GM18873 (cell line): Measurements from ENCODE around the gene BDH1.
"Not testable (repeated sequence)": the region's sequence is repeated elsewhere in the genome, so short reads cannot be mapped to it uniquely, and the experiment has no call there.

ENCODE experiments used
- ATAC-seq: cut with Tn5 transposase; IDR thresholded peaks from one replicate; pipeline ENCODE4 v1.9.1; 2021; ENCODE audit warnings: mild to moderate bottlenecking, moderate library complexity, moderate number of reproducible peaks; ENCODE audit not compliant: unreplicated experiment, low FRiP score

BDH1 gene

DNA sequence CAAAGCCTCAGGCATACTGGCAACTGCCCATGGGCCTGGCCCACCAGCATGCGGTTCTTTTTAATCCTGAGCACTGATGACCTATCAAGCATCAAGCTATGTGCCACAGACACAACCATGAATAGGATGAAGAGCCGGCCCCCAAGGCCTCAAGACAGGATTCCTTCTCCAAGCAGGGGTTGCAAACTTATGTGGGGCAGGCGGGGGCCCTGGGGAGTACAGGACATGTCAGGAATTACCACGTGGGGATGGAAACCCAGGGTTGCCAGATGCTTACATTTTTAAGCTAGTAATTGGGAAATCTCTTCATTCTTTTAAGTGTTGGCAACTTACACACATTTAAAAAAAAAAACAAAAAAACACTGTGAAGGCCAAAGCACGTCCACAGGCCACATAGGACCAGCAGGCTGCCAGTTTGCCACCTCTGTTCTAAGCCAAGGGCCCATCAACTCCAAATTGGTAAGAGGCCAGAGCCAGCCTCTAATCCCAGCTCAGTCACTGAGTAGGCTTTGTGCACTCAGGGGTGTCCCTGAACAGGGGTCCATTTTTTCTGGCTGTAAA lies 32.8 kb downstream of the BDH1 start:
- ATAC-seq: no peak

DNA sequence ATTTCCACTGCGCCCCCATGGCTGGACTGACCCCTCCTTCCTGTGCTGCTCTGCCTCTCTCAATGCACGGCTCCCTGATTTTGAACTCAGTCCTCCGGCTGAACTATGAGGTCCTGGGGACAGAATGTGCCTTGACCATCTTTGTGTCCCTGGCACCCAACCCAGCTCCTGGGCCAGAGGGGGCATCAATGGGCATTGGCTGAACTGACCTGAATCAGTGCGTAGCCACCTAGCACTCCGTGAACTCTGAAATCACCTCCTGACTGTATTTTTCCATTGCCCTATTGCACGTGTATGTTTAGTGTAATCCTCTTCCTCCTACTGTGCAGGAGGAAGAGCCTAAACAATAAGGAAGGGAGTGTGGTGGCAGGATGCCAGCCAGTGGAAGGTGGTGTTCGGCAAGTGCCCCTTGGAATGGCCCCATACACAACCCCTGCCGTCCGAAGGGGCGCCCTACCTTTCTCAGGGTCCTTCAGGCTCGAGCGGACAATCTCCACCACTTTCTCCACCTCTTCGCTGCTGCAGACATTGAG lies 33.5 kb downstream of the BDH1 start:
- ATAC-seq: no peak

DNA sequence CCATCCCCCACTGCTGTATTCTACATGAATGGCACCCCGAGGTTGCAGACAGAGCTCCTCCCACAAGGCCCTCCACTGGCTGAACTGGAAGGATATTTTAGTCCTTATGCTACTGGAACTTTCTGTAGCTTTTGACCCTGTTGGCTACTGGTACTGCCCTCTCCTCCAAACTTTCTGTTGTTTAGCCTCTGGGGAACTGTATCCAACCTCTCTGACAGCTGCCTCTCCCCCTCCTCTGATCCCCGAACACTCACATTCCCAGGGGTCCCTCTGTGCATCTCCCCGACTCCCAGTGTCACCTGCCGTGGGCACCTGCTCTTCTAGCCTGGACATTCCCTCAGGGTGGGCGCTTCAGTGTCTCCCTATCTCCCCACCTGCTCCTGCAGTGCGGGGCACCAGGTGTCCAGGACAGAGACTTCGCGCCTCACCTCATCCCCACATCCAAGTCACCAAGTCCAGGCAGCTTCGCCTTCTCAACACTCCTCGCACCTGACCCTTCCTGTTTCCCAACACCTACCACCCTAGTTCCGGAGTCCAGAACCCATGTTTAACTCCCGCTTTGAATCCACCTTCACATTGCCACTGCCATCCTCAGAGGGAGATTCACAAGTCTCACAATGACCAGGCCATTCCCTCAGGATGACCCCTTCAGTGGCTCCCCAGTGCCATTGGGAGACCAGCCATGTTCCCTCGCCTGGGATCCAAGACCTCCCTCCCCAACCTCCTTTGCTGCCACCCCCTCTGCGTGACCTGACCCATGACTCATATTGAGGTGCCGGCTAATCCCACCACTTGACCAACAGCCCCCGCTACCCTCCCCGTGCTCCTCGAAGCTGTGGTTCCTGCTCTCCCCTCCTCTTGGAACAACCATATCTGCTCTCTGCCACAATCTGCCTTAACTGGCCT lies 34.2 kb downstream of the BDH1 start:
- ATAC-seq: no peak

DNA sequence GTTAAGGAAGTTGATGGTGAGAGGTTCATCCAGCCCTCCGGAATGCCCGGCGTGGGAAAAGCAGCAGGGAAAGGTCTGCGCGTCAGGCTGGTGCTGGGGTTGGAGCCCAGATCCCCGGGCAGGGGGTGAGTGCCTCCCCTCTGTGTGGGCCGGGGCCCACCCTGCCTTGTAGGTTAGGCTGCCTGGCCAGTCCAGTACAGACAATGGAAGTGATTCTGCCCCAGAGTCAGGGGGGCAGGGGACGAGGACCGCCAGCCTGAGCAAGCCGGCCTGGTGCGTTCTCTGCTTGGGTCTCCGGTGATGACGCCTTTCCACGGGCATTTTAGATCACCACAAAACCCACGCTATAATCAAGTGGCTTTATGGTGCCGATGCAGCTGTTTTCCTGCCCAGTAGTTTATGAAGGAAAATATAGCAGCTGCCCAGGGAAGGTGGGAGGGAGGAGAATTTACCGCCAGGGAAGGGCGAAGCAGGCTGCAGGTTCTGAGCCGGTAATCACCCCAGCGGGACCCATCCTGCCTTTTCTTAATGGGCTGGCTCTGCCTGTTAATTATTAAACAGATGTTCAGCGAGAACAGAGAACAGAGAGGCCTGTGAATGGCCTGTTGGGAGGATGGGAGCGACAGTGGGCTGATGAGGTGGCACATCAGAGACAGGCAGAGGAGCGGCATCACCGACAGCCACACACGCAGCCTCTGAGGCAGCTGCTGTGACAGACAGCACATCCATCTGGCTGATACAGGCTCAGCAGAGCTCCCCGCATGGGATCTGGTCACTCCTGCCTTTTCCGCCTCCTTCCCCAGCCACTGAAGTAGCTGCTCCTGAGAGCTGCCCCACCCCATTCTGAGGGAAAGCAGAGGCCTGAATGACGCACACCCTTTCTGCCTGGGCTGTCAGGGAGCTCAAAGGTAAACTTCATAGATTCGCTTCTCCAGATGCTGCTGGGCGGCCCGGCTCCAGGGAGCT lies 35.2 kb downstream of the BDH1 start:
- no peak for ATAC-seq

DNA sequence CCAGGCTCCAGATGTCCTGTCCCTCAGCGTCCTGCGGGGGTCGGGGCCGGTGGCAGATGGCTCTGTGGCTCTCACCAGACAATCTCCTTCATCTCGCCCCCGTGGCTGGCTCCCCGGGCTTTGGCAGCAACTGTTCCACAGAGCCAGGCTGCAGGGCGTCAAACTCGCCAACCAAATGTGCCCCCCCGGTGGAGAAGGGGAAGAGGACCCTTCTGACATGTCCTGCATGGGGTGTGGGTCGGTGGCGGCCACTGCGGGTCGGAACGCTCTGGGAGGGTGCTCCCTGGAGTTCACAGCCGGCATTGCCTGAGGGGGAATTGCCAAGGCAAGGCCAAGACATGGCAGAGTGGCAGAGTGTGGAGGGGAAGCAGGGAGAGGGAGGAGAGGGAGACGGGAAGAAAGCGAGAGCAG lies 36.0 kb downstream of the BDH1 start:
- no peak for ATAC-seq

DNA sequence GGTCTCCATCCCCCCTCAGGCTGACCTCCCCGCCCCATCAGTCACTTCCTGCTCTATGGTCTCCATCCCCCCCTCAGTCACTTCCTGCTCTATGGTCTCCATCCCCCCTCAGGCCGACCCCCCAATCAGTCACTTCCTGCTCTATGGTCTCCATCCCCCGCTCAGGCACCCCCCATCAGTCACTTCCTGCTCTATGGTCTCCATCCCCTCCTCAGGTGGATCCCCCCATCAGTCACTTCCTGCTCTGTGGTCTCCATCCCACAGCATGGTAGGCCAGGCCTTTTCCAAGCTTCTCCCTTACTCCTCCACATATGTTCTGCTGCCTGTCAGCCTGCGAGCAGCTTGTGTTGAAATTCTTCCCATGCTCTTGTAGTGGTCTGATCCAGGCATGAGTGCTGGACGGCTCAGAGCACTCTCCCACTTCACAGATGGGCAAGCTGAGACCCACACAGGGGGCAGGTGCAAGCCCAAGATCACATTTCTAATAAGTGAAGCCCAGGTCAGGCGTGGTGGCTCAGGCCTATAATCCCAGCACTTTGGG lies 36.8 kb downstream of the BDH1 start:
- no peak for ATAC-seq

DNA sequence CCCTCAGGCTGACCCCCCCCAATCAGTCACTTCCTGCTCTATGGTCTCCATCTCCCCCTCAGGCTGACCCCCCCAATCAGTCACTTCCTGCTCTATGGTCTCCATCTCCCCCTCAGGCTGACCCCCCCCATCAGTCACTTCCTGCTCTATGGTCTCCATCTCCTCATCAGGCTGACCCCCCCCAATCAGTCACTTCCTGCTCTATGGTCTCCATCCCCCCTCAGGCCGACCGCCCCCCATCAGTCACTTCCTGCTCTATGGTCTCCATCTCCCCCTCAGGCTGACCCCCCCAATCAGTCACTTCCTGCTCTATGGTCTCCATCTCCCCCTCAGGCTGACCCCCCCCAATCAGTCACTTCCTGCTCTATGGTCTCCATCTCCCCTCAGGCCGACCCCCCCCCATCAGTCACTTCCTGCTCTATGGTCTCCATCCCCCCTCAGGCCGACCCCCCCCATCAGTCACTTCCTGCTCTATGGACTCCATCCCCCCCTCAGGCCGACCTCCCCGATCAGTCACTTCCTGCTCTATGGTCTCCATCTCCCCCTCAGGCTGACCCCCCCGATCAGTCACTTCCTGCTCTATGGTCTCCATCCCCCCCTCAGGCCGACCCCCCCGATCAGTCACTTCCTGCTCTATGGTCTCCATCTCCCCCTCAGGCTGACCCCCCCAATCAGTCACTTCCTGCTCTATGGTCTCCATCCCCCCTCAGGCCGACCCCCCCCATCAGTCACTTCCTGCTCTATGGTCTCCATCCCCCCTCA lies 37.7 kb downstream of the BDH1 start:
- not testable (repeated sequence) for ATAC-seq

DNA sequence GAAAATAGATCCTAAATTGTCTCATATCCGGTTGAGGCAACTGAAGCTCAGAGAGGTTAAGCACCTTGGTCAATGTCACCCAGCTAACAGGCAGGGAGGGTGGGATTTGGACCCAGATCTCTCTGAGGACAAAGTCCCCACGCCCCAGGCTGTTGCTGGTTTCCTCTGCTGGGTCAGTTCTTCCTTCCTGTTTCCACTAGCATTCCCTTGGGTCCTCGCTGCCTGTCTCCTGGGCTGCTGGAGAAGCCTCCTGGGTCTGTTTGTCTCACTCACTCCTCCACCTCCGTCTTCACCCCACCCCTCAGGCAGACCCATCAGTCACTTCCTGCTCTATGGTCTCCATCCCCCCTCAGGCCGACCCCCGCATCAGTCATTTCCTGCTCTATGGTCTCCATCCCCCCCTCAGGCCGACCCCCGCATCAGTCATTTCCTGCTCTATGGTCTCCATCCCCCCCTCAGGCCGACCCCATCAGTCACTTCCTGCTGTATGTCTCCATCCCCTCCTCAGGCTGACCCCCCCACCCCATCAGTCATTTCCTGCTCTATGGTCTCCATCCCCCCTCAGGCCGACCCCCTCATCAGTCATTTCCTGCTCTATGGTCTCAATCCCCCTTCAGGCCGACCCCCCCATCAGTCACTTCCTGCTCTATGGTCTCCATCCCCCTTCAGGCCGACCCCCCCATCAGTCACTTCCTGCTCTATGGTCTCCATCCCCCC lies 38.7 kb downstream of the BDH1 start:
- ATAC-seq: not testable (repeated sequence)

DNA sequence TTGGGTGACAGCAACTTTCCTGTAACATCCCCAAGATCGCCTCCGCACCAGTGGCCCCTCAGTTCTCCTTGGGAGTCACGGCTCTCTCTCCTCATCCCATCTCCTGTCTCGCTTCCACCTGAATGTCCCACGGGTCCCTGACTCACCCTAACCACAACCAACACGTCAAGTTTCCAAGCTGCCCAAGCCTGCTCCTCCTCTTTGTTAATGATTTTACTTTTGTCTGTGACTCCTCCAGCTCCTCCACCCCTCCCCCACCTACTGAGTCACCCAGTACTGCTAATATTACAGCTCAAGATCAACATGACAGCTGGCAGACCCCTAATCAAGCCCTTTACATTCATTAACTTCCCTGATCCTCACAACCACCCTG lies 39.3 kb downstream of the BDH1 start:
- ATAC-seq: no peak

DNA sequence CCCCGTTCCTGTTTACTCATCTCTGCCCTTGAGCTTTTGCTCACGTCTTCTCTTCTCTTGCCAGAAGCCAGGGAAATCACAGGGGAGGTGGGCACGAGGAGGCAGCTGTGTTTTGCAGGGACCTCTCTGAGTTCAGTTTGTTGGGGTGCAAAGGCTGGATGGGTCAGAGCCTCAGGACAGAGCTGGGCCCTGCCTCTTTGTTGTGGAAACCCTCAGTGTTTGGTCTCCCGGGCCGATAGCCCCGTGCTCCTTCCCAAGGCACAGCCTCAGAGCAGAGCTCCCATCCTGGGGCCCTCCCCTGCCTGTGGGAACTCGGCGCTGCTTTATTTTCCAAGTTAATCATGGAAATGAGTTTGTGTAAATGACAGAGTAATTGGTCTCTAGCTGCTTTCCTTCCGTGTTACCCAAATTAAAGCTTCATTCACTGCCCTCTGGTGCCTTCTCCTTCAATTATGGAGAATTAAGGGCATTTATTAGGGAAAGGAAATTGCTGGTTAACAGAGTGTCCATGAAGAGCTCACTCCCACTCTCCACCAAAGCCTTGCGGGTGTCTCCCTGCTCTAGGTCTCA lies 40.9 kb downstream of the BDH1 start:
- no peak for ATAC-seq

DNA sequence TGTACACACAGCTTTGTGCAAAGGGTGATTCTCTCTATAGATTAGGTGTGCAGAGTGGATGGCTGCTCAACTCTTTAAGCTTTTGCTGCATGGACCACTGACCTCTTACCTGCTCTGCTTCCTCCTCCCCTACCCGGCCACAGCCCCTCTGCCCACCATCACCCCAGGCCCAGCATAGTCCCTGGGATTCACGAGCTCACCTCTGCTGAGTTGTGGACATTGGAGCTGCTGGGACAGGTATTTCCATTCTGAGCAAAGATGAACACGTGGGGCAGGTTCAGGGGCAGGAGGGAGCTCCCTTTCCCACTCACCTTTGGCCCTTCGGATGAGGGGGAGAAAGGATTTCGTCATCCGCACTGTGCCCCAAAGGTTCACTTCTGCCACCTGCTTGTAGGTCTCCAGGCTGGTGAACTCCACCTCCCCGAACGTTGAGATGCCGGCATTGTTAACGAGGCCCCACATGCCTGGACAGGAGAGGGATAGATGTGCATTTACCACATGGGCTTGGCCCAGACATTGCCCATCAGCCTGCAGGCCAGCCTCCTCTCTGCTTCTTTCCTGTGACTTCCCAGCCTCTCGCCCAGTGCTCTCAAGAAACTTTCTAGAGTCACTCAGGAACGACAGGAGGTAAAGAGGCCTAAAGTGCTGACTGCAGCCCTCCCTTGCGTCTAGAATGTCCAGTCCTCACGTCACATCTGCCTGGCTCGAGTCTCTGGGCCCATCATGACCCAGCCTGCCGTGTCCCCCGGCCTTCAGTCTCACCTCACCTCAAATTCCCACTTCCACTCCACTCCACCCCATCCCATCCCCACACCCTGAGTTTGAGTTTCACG lies 41.6 kb downstream of the BDH1 start:
- ATAC-seq: no peak

DNA sequence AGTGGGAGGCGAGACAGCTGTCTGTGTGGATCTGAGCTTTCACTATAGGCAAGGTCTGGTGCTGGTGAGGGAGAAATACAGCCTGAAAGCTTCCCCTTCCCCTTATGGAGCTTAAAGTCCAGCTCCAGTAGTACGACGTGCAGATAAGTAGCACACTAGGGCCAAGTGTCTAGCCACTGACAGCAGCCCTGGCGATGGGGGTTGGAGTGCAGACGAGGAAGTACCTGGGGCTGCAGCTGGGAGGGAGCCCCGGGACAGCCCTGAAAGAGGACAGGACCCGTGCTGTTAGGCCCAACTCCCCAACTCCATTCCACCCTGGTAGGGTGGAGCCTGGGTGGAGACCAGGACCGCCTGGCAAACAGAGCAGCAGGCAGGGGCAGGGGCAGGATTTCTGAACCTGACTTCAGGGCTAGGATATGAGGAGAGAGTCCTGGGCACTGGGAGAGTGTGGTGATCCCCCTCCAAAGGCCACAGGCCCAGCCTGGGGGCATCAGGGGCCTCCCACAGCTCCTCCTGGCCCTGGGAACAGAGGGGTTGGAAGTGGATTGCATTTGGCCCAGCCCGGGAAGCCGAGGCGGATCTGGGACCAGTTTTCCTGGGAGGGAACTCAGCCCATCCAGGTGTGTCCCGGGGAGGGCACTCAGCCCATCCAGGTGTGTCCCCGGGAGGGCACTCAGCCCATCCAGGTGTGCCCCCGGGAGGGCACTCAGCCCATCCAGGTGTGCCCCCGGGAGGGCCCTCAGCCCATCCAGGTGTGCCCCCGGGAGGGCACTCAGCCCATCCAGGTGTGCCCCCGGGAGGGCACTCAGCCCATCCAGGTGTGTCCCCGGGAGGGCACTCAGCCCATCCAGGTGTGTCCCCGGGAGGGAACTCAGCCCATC lies 42.8 kb downstream of the BDH1 start:
- no peak for ATAC-seq

DNA sequence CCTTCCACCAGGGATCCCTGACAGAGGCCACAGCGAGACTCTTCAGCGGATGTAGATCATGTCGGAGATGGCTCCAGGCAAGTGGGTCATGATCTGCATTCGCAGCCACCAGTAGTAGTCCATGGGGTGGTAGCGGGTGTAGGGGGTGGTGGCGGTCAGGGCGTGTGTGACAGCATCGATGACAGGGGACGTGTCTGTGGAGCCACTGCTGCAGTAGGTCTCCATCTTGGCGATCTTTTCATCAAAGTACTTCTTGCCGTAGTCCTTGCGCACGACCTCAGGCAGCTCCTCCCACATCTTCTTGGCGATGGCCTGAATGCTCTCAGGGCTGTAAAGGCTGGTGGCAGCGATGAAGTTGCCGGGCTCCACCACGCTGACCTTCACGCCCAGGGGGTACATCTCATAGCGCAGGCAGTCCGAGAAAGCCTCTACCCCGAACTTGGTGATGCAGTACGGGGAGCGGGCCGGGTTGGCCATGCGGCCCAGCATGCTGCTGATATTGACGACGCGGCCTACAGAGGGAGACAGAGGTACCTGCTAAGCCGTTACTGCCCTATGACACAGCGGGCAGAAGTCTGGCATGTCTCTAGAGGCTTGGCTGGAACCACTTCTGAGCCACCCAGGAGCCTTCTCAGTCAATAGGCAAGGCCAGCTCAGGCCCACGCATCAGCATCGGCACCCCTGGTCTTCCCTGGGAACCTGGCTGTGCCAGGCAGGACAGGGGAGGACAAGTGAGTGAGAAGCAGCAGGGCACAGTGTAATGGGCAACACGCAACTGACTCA lies 43.7 kb downstream of the BDH1 start:
- ATAC-seq: no peak

DNA sequence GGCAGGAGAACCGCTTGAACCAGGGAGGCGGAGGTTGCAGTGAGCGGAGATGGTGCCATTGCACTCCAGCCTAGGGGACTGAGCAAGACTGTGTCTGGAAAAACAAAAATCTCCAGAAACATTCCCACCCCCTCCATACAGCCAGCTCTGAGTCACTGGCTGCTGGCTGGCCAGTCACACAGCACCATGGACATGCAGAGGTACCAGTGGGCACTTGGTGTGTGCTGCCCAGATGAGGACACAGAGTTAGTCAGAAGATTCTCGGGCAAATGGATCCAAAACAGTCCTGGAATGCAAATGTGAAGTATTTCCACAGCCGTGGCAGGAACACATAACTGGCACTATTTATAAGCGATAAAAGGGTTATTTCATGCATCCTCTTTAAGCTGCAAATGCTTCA lies 44.6 kb downstream of the BDH1 start:
- ATAC-seq: no peak

DNA sequence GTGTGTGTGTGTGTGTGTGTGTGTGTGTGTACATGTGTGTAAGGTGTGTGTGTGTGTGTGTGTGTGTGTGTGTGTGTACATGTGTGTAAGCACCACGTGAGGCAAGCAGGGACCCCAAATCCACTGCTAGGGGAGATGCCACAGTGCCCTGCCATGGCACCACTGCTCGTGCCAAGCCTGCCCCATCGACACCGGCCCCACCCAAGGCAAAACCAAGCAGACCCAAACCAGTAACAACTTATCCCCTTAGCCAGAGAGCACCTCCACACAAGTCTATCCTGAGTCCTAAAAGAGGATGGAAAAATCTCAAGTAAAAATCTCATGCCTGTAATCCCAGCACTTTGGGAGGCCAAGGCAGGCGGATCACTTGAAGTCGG lies 45.1 kb downstream of the BDH1 start:
- ATAC-seq: no peak
